SW480 (cell line): ENCODE measurements around the gene C1orf232.

ENCODE experiments used
- DNase-seq: peaks from one replicate; pipeline ENCODE4 v3.0.0-alpha.2; 2016; ENCODE audit warnings: low spot score

C1orf232 gene

GRCh38 chr1:26177182-26177684, 8.5 kb upstream of the C1orf232 start, which contains the start of gene CNKSR1:
Gene CNKSR1, plus strand, starts transcription at chr1:26177491. Its CDS starts 57 bp downstream, at chr1:26177548.
- peak; percentile 86 for DNase-seq

GRCh38 chr1:26175346-26175745, 6.6 kb upstream of the C1orf232 start:
- DNase-seq: no peak

- DNase-seq: no peak
These were observed 2.6 kb upstream of the C1orf232 start, which contains the start of gene ZNF593OS for GRCh38 chr1:26171084-26172072. Gene ZNF593OS, minus strand, starts transcription at chr1:26171832. Its CDS starts 171 bp downstream, at chr1:26171661.

GRCh38 chr1:26170472-26170821, 1.7 kb upstream of the C1orf232 start:
- no peak for DNase-seq

- peak; percentile 90 for DNase-seq
These were observed 1.1 kb upstream of the C1orf232 start, which contains the start of gene ZNF593 for GRCh38 chr1:26169669-26170471. Gene ZNF593, plus strand, starts transcription at chr1:26169908. Its CDS starts 76 bp downstream, at chr1:26169984.

GRCh38 chr1:26169198-26169554, 413 bp upstream of the C1orf232 start:
- no peak for DNase-seq

- DNase-seq: no peak
These were observed 2.0 kb downstream of the C1orf232 start for GRCh38 chr1:26166719-26167281.

- no peak for DNase-seq
These were observed 3.6 kb downstream of the C1orf232 start for GRCh38 chr1:26164861-26165842.

- no peak for DNase-seq
These were observed 4.5 kb downstream of the C1orf232 start for GRCh38 chr1:26164036-26164860.

- no peak for DNase-seq
These were observed 5.1 kb downstream of the C1orf232 start for GRCh38 chr1:26163684-26164035.

- no peak for DNase-seq
These were observed 6.5 kb downstream of the C1orf232 start for GRCh38 chr1:26162220-26162709.

- DNase-seq: peak; percentile 69
These were observed 7.1 kb downstream of the C1orf232 start for GRCh38 chr1:26161415-26162219.

- no peak for DNase-seq
These were observed 8.0 kb downstream of the C1orf232 start for GRCh38 chr1:26160527-26161414.

GRCh38 chr1:26159743-26160039, 9.1 kb downstream of the C1orf232 start:
- no peak for DNase-seq

- no peak for DNase-seq
These were observed 9.6 kb downstream of the C1orf232 start, which contains the start of gene FAM110D for GRCh38 chr1:26158908-26159742. Gene FAM110D, plus strand, starts transcription at chr1:26159079. Its CDS starts 2,213 bp downstream, at chr1:26161292.

- DNase-seq: no peak
These were observed 10.4 kb downstream of the C1orf232 start for GRCh38 chr1:26158271-26158907.
